SU-DHL-6 (cell line): ENCODE measurements around the gene CCDC136.

ENCODE experiments used
- H2AFZ ChIP-seq: fragments of 200-600 bp; sonication (generic); 2 replicates; pipeline ENCODE4 v1.6.1; 2014; ENCODE audit warnings: low read depth, mild to moderate bottlenecking, moderate library complexity, mixed read lengths, antibody characterized with exemption, low read length; ENCODE audit not compliant: severe bottlenecking
- H3F3A ChIP-seq: fragments of 200-600 bp; shearing (Covaris generic); 2 replicates; pipeline ENCODE4 v1.6.0; 2016; ENCODE audit warnings: antibody characterized with exemption, mild to moderate bottlenecking; ENCODE audit not compliant: insufficient read depth
- H3K27ac ChIP-seq: fragments of 200-600 bp; sonication (generic); 2 replicates; pipeline ENCODE4 v1.5.1; 2016; ENCODE audit warnings: low read depth, mild to moderate bottlenecking, low read length, moderate library complexity, mixed read lengths
- H3K27me3 ChIP-seq: fragments of 200-600 bp; sonication (generic), shearing (Covaris generic); 2 replicates; pipeline ENCODE4 v1.6.0; 2014; ENCODE audit warnings: mild to moderate bottlenecking, low read length
- H3K36me3 ChIP-seq: fragments of 200-600 bp; sonication (generic); 2 replicates; pipeline ENCODE4 v1.6.1; 2014; ENCODE audit warnings: mild to moderate bottlenecking, low read length, mixed read lengths
- H3K4me2 ChIP-seq: fragments of 300-600, 200-600 bp; shearing (Covaris generic), sonication (generic); 2 replicates; pipeline ENCODE4 v1.6.0; 2014; ENCODE audit warnings: low read length, low read depth, mild to moderate bottlenecking; ENCODE audit not compliant: poor library complexity, severe bottlenecking
- H3K4me3 ChIP-seq: fragments of 200-600 bp; sonication (generic); 2 replicates; pipeline ENCODE4 v1.5.1; 2014; ENCODE audit warnings: antibody characterized with exemption, low read length, mild to moderate bottlenecking, mixed read lengths; ENCODE audit not compliant: insufficient read depth, poor library complexity, severe bottlenecking
- H3K79me2 ChIP-seq: fragments of 200-600 bp; sonication (generic); 2 replicates; pipeline ENCODE4 v1.6.1; 2014; ENCODE audit warnings: mild to moderate bottlenecking, low read length, moderate library complexity; ENCODE audit not compliant: insufficient read depth
- H3K9ac ChIP-seq: fragments of 200-600 bp; sonication (generic); 2 replicates; pipeline ENCODE4 v1.7.0; 2014; ENCODE audit warnings: mild to moderate bottlenecking, low read length
- H3K9me2 ChIP-seq: fragments of 200-600 bp; sonication (generic); replicated peaks from 2 replicates; pipeline ENCODE4 v1.6.1; 2014; ENCODE audit warnings: low read length; ENCODE audit not compliant: insufficient read depth
- H3K9me3 ChIP-seq: fragments of 200-600 bp; sonication (generic); 2 replicates; pipeline ENCODE4 v1.6.1; 2014; ENCODE audit warnings: low read length, mixed read lengths; ENCODE audit not compliant: insufficient read depth
- H4K20me1 ChIP-seq: fragments of 200-600 bp; sonication (generic); 2 replicates; pipeline ENCODE4 v1.6.1; 2014; ENCODE audit warnings: low read depth, mild to moderate bottlenecking, antibody characterized with exemption, low read length, moderate library complexity, mixed read lengths
- CTCF ChIP-seq: fragments of 200-600 bp; sonication (generic); IDR thresholded peaks from one replicate; pipeline ENCODE4 v1.5.1; 2017; ENCODE audit warnings: antibody characterized with exemption, mild to moderate bottlenecking, low read length, moderate library complexity; ENCODE audit not compliant: insufficient read depth, poor library complexity, severe bottlenecking
- EZH2phosphoT487 ChIP-seq: fragments of 200-600 bp; sonication (generic), shearing (Covaris generic); conservative IDR thresholded peaks from 2 replicates; pipeline ENCODE4 v1.6.1; 2018; ENCODE audit warnings: mild to moderate bottlenecking, antibody characterized with exemption, low read length, moderate library complexity, mixed read lengths

CCDC136 gene

GRCh38 chr7:128777156-128778123 lies 14.3 kb upstream of the CCDC136 start:
- Histone ChIP-seq H4K20me1 (no peaks in the 10 kb centered on the region), H3F3A (no peaks in the 10 kb centered on the region), H2AFZ (no peak overlapping the region), H3K27ac (no peak overlapping the region), H3K9me3 (no peaks in the 10 kb centered on the region), H3K27me3 (no peaks in the 10 kb centered on the region), H3K79me2 (no peaks in the 10 kb centered on the region), H3K9ac (no peak overlapping the region), H3K9me2 (no peaks in the 10 kb centered on the region), H3K36me3 (no peaks in the 10 kb centered on the region), H3K4me2 (no peak overlapping the region), H3K4me3 (no peak overlapping the region)
- TF ChIP-seq EZH2phosphoT487 (no peak), CTCF (no peak)

GRCh38 chr7:128778946-128779345 lies 12.8 kb upstream of the CCDC136 start:
- no peaks in the 10 kb centered on the region for H3K9me3 ChIP-seq
- H3K9ac ChIP-seq = no peak overlapping the region
- no peak overlapping the region for H3K27ac ChIP-seq
- no peaks in the 10 kb centered on the region for H3K9me2 ChIP-seq
- TF ChIP-seq CTCF (no peak), EZH2phosphoT487 (no peak)
- H3K79me2 ChIP-seq = no peaks in the 10 kb centered on the region
- no peaks in the 10 kb centered on the region for H4K20me1 ChIP-seq
- no peaks in the 10 kb centered on the region for H3F3A ChIP-seq
- H3K4me3 ChIP-seq = no peak overlapping the region
- H2AFZ ChIP-seq = no peak overlapping the region
- H3K27me3 ChIP-seq = no peaks in the 10 kb centered on the region
- no peaks in the 10 kb centered on the region for H3K36me3 ChIP-seq
- no peak overlapping the region for H3K4me2 ChIP-seq

- Histone ChIP-seq H3K9me3 (no peaks in the 10 kb centered on the region), H2AFZ (no peak overlapping the region), H3F3A (no peaks in the 10 kb centered on the region), H3K27me3 (no peaks in the 10 kb centered on the region), H3K4me2 (no peak overlapping the region), H3K4me3 (no peak overlapping the region), H3K36me3 (no peaks in the 10 kb centered on the region), H3K27ac (no peak overlapping the region), H3K79me2 (no peaks in the 10 kb centered on the region), H3K9me2 (no peaks in the 10 kb centered on the region), H3K9ac (no peak overlapping the region), H4K20me1 (no peaks in the 10 kb centered on the region)
- TF ChIP-seq CTCF = no peak
- no peak for TF ChIP-seq EZH2phosphoT487
These were observed 10.6 kb upstream of the CCDC136 start for GRCh38 chr7:128781126-128781525.
